ENCODE data around the gene ZBP1.

The ZBP1 gene

DNA sequence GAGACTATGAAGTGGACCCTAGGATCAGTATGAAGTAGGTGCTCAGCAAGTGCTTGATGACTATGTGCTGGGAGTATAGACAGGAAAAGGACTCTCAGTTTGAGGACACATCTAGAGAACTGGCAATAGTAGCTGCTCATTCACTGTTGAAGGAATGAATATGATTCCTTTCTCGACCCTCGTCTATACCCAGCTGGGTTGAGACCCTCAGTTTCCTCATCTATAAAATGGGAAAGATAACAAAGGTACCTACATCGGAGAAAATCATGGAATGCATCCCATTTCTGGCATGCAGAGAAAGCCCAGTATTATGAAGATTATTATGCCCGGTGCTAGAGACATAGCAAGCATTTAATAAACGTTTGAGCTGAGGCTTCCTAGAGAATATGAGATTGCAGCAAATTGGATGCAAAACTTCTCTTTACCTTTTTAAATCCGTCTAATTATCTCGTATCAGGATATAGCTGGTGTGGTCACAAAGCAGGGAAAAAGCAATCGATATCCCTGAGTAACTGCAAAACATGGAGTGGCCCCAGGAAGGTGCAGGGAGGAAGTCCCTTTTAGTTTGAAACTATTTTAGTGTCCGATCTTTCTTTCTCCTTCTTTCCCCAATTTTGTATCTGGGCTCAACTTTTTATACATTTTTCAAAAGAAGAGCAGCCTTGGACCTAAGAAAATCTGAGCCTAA is 62.2 kb downstream of the ZBP1 start:
- no peak for DNase-seq (ENCODE audit: low spot score)

DNA sequence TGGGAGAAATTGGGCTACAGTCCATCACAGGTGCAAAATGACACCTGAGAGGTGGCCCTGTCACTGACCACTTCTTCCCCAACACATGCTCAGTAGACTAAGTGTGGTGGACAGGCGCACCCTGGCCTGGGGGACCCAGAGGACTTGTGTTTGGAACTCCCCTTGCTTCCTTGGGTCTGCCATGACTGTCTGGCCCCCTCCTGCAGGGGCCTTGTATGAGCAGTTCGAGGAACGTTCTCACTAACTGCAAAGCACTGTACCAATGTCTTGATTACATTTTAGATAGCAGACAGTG is 63.3 kb downstream of the ZBP1 start:
- no peak for DNase-seq (ENCODE audit: low spot score)

DNA sequence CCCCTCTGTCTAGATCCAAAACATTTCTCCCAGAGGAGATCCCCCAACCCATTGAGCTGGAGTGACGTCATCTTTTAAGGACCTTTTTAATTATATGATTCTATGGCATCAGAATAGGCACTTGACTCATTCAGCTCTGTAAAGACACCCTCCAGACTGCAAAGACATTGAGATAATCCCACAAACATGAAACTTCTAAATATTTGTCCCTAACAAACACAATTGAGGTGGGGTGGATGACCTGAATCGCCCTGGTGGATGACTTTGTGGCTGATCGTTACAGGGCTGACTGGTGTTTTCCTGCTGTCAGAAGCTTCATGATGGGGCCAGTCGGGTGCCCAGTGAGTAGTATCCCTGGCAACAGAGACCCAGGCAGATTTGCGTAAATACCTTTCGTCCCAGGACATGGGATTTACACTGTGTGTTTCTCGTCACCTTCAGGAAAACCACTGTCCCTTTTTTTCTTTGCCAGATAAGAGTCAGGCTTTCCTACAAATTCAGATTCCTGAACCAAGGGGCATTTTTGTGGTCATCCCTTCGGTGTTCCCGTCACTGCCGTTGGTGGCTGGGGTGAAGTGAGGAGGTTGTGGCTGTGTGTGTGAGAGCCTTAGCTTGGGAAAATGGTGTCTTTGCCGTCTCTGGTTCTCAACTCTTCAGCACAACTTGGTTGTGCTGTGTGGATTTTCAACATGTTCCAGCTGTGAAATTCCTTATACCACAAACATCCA is 64.6 kb downstream of the ZBP1 start:
- DNase-seq (ENCODE audit: low spot score), result no peak

All from kidney capillary endothelial cell (primary cell).